22Rv1 (cell line): ENCODE data around the gene WDR43.

Source experiments
- CTCF ChIP-seq: fragments of 450-650 bp; IDR thresholded peaks from 2 replicates; pipeline ENCODE4 v1.5.1; 2017; ENCODE audit warnings: mild to moderate bottlenecking
- ZFX ChIP-seq: fragments of 450-650 bp; IDR thresholded peaks from 2 replicates; pipeline ENCODE4 v1.6.1; 2017; ENCODE audit warnings: antibody characterized with exemption, borderline replicate concordance

- TF ChIP-seq CTCF: no peak
- TF ChIP-seq ZFX: no peak
These were observed 3.6 kb downstream of the WDR43 start for GRCh38 chr2:28898048-28898447.
